NCI-H524 treated with DMSO at 0.1 percent for 48 hours (cell line): ENCODE results near the gene KANK2.
"Not testable (repeated sequence)": the region's sequence is repeated elsewhere in the genome, so short reads cannot be mapped to it uniquely, and the experiment has no call there.

Experiments
- DNase-seq: peaks from one replicate; lab custom pipeline; 2025; lab: John Stamatoyannopoulos, UW

The KANK2 gene

DNA sequence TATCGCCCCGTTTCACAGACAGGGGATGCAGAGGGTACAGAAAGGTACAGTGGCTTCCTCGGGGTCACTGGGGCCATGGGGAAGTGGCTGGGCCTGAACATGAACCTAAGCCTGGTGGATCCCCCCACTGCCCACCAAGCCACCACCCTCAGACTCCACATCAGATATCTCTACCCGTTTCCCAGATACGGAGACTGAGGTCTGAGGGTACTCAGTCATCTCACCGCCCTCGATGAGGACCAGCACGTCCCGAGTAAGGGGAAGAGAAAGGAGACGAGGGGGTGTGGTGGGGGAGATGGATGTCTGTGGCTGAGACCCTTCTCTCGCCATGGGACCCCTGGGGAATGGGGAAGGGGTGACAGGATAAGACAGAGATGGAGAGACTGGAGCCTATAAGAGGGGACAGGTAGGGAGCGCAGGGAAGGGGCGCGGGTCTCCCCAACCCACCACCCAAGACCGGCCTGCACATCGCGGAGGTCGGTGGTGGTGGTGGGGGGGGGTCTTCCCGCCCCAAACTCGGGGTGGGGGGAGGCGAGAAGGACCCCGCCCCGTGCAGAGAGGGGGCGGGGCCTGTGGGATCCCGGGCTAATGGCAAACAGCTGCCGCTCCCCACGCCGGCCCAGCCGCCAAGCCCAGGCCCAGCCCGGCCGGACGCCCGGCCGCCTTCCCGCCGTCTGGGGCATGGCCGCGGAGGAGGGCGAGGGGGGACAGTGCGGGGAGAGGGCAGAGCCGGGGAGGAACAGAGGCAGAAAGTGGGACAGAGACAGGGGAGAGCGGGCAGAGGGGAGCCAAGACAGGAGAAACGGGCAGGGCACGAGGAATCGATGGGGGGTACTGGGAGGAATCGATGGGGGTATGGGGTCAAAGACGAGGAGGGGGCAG is 698 bp downstream of the KANK2 start:
- DNase-seq: no peak

DNA sequence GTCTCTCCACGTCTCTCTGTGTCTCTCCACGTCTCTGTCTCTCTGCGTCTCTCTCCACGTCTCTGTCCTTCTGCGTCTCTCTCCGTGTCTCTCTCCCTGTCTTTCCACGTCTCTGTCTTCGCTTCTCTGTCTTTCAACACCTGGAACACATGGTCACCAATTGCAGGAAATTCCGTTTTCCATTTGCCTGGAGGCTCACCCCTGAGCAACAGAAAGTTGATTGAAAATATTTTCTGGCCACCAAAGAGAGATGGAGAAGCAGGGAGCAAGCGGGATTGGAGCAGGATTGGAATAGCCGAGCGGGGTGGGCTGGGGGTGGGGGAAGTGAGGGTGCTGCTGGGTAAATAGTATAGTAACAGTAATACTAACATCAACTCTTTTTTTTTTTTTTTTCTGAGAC is 1.7 kb downstream of the KANK2 start:
- no peak for DNase-seq

DNA sequence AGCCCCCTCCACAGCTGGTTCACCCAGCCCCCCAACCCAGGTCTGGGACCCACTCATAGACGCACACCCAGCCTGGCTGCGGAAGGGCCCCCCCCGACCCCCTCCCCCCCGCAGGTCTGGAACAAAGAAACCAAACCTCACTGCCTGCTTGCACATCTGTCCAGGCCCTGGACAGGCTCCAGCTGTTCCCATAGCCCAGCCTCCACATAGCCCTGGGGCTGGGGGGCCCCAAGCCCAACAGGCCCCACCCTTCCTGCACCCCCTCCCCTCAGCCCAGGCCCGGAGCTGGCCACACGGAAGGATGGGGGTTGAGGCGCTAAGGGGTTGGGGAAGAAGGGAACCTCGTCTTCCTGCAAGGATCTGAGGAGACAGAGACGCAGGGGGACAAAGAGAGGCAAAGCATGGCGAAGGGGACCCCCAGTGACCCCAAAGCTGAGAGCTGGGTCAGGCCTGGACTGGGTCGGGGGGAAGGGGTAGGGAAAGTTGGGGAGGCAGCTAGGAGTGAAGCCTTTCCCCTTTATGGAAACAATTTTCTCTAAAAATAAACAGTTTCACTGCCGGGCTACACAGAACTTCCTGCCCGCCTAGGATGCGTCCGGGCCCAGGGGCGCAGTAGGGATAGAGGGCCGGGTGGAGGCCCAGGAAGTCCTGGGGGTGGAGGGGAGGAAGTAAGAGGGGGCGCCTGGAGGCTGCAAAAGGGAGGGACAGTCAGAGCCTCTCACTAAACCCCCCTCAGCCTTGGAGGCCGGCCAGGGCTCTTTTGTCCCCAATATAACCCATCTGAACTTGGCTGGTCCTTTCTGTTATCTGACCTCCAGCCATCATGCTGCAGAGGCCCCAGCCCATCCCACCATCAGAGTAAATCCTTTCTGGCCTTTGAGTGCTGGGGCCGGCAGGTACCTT is 2.4 kb downstream of the KANK2 start:
- DNase-seq: no peak

DNA sequence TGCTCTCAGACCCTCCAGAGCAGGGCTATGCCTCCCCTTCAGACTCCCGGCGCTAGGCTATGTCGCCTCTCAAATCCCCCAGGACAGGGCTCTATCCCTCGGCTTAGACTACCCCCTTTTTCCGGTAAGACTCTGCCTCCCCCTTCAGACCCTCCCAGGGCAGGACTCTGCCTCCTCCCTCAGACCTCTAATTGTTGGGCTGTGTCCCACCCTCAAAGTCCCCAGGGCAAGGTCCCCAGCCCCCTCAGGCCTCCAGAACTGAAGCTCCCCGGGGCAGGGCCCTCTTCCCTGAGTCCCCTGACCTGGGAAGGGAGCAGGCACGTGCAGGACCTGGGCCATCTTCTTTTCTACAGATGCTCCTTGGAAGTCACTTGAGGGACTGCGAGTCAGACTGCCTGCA is 3.2 kb downstream of the KANK2 start:
- DNase-seq: no peak

DNA sequence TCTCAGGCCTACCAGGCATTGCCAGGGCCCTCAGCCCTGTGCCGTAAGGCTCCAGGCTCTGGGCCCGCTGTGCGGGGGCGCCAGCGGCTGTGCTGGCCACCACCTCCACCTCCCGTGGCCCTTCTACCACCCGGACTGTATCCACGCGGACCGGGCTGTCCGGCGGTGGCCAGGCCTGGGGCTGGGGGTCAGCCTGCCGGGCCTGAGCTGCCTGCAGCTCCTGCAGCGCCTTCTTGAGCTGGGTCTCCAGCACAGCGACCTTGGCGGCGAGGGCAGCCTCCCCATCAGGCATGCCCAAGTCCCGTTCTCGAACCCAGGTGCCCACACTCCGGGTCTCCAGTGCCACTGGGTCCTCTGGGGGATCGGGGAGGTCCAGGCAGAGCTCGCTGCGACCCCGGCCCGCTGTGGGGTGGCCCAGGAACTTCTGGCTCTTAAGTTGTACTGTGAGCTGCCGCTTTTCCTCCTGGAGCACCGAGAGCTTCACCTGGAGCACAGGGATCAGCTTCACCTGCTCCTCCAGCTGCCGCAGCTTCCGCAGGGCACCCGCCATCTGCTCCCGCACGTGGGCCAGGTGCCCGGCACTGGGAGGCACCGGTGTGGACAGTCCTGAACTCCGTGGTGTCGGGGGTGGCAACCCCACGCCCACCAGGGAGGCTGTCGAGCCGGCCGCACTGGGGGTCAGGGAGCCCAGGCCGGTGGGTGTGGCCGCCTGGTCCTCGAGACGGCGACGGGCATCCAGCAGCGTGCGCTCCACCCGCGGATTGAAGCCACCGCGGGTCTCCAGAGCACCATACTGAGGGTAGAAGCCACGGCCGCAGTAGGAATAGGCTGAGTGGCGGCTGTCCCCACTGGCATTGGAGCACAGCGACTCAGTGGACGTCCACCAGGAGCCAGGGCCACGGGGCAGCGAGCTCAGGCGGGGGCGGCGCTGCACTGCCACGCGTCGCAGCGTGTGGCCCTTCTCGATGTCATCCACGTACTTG is 4.1 kb downstream of the KANK2 start:
- DNase-seq: no peak

DNA sequence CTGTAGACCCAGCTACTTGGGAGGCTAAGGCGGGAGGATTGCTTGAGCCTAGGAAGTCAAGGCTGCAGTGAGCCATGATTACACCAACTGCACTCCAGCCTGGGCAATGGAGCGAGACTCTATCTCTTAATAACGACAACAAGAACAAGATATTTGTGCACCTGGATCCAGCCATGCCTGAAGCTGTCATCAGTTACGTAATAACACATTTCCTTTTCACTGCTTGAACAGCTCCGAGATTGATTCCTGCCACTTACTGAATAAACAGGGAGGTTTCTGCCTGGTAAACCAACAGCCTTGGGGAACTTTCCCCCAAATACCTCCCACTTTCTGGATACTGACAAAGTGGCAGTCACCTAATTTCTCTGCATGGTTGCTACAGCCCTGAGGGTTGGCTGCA is 5.4 kb downstream of the KANK2 start:
- no peak for DNase-seq

DNA sequence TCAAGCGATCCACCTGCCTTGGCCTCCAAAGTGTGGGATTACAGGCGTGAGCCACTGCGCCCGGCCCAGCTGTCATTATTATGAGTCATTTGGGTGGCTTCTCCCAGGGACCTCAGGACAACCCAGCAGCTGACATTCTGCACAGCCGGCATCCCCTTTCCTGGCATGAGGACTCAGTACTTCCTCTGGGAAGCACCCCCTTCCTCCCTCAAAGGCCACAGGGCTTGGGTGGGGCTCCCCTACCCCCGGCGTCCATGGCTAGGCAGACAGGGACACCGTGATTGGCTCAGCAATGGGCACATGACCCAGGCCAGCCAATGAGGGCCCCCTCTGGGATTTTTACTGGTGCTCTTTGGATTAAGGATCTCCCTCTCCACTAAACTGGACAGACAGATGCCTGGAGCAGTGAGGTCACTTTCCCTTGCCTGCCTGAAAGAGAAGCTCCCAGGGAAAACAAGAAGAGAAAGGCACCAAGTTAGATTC is 6.0 kb downstream of the KANK2 start:
- DNase-seq: no peak

DNA sequence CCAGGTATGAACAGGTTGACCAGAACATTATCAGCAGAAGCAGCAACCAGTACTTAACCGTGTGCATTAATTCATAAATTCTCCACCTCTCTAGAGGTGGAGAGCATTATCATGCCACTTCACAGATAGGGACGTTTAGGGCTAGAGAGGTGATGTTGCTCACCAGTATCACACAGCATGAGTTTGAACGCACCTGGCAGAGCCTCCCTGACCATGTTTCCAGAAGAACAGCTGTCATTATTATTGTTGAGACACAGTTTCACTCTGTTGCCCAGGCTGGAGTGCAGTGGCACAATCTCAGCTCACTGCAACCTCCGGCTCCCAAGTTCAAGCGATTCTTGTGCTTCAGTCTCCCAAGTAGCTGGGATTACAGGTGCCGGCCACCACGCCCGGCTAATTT is 6.8 kb downstream of the KANK2 start:
- no peak for DNase-seq

DNA sequence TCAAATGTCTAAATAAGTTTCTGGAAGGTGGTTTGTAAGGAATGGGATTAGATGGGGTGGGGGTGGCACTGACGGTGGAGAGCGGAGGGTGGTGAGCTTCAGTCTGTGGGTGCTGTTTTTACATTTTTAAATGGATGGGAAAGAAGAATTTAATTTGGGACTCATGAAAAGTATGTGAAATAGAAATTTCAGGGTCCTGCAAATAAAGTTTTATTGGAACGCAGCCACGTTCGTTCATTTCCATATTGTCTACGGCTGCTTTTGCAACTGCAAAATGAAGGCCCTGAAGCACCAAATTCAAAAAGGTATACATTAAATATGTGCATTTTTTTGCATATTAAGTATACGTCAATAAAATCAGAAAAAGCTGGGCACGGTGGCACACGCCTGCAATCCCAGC is 9.9 kb downstream of the KANK2 start:
- DNase-seq: no peak

DNA sequence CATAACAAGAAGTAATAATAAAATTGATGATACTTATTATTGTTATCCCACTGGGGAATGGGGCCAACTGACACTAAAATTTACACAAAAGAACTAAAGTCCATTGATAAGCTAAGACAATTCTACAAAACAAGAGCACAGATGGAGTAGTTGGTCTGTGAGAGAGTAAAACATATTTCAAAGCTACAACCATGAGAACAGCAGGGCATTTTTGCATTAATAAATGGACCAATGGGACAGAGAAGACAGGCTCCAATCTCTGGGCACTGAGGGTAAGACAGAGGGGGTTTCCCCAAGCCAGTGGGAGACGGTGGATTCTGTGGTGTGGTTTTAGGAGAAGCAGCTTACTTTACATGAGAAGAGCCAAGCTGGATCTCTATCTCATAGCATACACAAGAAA is 14.4 kb downstream of the KANK2 start:
- no peak for DNase-seq

DNA sequence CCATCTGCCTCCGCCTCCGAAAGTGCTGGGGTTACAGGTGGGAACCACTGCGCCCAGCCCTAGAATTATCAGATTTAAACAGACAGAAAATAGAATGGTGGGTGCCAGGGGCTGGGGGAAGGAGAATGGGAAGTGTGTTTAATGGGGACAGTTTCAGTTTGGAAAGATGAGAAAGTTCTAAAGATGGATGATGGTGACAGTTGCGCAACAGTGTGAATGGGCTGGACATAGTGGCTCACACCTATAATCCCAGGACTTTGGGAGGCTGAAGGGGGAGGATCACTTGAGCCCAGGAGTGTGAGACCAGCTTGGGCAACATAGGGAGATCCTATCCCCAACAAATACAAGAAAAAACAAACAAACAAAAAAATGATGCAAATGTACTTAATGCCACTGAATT is 15.9 kb downstream of the KANK2 start:
- DNase-seq: no peak

DNA sequence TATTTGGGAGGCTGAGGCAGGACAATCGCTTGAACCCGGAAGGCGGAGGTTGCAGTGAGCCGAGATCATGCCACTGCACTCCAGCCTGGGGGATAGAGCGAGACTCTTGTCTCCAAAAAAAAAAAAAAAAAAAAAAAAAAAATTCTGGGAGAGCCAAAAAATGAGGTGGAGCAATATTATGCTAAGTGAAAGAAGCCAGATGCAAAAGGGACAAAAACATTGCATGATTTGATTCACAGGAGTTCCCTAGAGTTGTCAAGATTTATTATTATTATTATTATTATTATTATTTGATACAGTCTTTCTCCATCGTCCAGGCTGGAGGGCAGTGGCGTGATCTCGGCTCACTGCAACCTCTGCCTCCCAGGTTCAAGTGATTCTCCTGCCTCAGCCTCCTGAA is 16.4 kb downstream of the KANK2 start:
- DNase-seq: not testable (repeated sequence)

DNA sequence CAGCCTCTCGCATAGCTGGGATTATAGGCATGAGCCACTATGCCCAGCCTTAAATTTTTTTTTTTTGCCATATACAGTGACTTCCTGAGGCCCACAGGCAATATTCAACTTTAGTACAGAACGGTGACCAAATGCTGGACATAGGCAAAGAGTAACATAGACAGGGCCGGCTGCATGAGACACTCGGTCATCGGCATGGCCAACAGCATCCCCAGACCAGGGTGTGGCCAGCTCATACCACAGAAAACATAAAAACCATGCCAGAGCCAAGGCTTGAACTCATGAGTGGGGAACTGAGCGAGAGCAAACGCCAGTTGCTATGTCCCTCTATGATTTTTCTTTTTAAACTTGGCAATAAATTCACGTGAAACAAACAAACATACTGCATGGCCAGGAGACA is 17.0 kb downstream of the KANK2 start:
- DNase-seq: no peak

DNA sequence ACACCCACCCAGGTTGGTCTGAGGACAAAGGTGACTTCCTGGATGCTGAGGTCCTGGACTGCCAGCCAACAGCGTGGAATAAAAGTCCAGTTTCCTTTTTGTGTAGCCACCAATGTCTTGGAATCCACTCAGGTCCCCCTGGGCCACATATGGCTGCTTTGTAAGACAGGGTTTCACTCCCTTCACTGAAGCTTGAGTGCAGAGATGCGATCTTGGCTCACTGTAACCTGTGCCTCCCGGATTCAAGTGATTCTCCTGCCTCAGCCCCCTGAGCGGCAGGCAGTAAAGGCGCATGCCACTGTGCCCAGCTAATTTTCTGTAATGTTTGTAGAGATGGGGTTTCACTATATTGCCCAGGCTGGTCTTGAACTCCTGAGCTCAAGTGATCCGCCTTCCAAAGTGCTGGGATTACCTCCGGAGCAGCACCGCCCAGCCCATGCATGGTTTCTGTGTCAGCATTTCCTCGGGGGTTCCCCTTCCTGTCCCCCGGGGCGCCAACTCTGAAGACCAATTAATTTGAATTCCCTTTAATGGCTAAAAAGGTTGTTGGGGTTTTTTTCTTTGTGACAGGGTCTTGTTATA is 17.5 kb downstream of the KANK2 start:
- DNase-seq: no peak

DNA sequence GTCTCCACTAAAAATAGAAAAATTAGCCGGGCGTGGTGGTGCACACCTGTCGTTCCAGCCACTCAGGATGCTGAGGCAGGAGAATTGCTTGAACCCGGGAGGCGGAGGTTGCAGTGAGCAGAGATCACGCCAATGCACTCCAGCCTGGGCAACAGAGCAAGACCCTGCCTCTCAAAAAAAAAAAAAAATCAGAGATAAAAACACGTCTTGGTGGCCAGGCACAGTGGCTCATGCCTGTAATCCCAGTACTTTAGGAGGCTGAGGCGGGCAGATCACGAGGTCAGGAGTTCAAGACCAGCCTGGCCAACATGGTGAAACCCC is 18.2 kb downstream of the KANK2 start:
- DNase-seq: not testable (repeated sequence)

DNA sequence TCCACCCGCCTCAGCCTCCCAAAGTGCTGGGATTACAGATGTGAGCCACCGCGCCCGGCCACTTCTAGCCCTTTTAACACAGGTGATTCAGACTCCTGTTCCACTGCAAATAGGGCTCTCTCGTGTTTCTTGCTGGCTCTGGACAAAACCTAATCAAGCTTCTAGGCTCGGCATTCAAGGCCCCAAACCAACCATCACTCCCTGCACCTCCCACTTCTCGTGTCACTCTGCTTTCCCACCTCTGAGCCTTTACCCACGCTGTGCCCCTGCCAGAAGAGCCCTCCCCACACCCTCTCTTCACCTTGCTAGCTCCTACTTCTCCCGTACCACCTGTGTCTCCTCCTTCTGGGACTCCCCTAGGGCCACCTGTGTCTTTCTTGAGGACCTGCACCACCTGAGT is 19.8 kb downstream of the KANK2 start:
- no peak for DNase-seq

DNA sequence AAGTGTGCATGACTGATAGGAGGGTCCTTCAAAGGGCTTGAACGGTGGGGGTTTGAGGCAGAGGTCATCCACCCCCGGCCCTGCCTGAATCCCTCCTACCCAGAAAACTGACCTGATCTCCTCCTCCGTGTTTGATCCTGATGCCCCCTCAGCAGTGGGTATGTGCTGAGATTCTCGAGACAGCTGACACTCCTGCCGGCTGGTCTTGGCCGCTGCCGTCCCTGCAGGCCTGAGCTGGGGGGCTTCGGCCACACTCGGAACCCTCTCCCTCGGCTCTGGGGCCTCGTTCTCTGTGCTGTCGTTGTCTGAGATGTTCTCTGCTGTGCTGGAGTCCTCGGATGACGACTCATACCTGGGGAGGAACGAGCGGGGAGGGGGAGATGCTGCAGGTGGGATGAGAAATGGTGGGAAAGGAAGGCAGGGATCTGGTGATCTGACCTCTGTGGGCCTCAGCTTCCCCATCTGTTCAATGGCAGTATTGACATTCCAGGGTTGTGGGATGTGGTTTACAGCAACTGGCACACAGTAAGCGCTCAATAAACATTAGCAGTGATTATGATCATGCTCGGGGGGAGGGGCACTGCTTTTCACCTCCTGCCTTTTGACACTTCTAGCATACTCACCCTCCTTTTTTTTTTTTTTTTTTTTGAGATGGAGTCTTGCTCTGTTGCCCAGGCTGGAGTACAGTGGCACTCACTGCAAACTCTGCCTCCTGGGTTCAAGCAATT is 20.7 kb downstream of the KANK2 start:
- DNase-seq: no peak

DNA sequence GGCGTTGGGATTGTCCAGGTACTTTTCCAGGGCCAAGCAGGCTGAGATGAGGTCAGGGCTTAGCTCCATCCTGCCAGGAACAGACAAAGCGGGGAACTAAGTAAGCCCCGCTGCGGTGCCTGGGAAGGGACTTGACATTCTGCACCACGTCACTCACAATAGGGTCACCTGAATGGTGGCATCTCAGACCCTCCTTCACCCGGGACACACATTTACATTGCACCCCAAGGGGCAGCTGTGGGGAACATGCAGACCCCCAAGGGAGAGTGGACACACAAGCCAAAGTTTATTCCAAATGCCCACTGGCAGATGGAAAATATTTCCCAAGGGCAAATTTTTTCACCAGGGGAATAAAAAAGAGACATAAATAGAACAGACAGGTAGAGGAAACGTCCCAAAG is 21.4 kb downstream of the KANK2 start:
- DNase-seq: no peak

DNA sequence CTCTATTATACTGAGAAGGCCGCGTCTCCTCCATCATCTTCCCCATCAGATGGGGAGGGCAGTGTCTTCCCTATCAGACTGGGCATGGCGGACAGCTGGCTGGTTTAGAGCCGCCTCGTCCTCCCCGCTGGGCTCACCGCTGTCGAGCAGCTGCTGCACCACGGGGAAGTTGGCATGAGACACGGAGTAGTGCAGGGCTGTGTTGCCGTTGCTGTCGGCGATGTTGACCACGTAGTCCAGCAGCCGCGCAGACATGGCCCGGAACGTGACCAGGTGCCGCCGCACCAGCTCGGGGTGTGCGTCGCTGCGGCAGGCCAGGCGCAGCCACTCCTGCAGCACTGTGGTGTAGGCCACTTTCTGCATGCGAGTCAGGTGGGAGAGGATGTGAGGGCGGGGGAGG is 23.0 kb downstream of the KANK2 start:
- DNase-seq: no peak

DNA sequence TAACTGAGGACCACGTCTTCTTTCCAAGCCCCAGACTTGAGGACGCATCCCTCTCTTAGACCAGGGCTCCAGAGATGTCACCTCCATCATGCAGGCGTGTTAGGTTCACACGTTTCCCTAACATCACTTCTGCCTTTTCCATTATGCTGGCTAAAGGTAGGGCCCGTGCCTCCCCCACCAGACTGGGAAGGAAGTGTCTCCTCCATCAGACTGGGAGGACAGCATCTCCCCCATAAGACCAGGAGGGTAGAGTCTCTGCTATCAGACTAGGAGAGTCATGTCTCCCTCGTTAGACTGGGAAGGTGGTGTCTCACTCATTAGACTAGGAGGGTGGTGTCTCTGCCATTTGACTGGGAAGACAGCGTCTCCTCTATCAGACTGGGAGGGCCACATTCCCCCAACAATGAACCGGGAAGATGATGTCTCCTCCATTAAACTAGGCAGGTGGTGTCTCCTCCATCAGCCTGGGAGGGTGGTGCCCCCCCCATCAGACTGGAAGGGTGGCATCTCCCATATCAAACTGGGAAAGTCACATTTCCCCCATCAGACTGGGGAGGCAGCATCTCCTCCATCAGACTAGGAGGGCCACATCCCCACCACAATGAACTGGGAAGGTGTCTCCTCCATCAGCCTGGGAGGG is 23.7 kb downstream of the KANK2 start:
- no peak for DNase-seq
